Fibroblast of lung (primary cell): ENCODE measurements around the gene NET1. TPM values are rescaled to one million over a fixed set of nuclear protein-coding genes. Genes with fewer than 3 reads are reported as not detected.

Experiments used
- DNase-seq, 2 donors: peaks; one replicate each; pipeline versions ENCODE4 v3.0.0 to v3.0.0-alpha.2; 2010; ENCODE audit warnings: low read depth in 2 of 2
- H2AFZ ChIP-seq: 2 replicates; pipeline ENCODE4 v1.5.1; 2012; ENCODE audit warnings: low read length, control low read depth, inconsistent platforms
- H3K27ac ChIP-seq: 2 replicates; pipeline ENCODE4 v1.5.1; 2011; ENCODE audit warnings: low read length, control low read depth; ENCODE audit not compliant: insufficient read depth
- H3K27me3 ChIP-seq: 2 replicates; pipeline ENCODE4 v1.5.1; 2011; ENCODE audit warnings: mild to moderate bottlenecking, low read length; ENCODE audit not compliant: control insufficient read depth, insufficient read depth
- H3K36me3 ChIP-seq: 2 replicates; pipeline ENCODE4 v1.5.1; 2011; ENCODE audit warnings: low read length; ENCODE audit not compliant: control insufficient read depth, insufficient read depth
- H3K4me1 ChIP-seq: 2 replicates; pipeline ENCODE4 v1.5.1; 2011; ENCODE audit warnings: low read length; ENCODE audit not compliant: control insufficient read depth, insufficient read depth; ENCODE audit errors: extremely low read depth
- H3K4me2 ChIP-seq: 2 replicates; pipeline ENCODE4 v1.5.1; 2011; ENCODE audit warnings: low read length, control low read depth; ENCODE audit not compliant: insufficient read depth; ENCODE audit errors: extremely low read depth
- H3K4me3 ChIP-seq, 4 experiments: fragments of 200-600 bp in 1 of 4; sonication (generic) in 1 of 4; replicated peaks in 1 of 4; 2 replicates each; pipeline ENCODE4 v1.5.1; 2011 to 2016; ENCODE audit warnings: low read length in 4 of 4, low read depth in 3 of 4, mild to moderate bottlenecking in 3 of 4, control low read depth in 2 of 4, inconsistent platforms in 1 of 4, mixed read lengths in 1 of 4; ENCODE audit not compliant: insufficient read depth in 1 of 4; ENCODE audit errors: control extremely low read depth in 1 of 4
- H3K79me2 ChIP-seq: 2 replicates; pipeline ENCODE4 v1.5.1; 2012; ENCODE audit warnings: mild to moderate bottlenecking, low read length, inconsistent platforms; ENCODE audit not compliant: control insufficient read depth, insufficient read depth
- H3K9ac ChIP-seq: 2 replicates; pipeline ENCODE4 v1.5.1; 2011; ENCODE audit warnings: mild to moderate bottlenecking, low read length, control low read depth; ENCODE audit not compliant: insufficient read depth
- H3K9me3 ChIP-seq: 2 replicates; pipeline ENCODE4 v1.5.1; 2012; ENCODE audit warnings: low read depth, low read length; ENCODE audit not compliant: control insufficient read depth, insufficient read depth
- H4K20me1 ChIP-seq: 2 replicates; pipeline ENCODE4 v1.5.1; 2011; ENCODE audit warnings: low read length; ENCODE audit not compliant: control insufficient read depth, insufficient read depth; ENCODE audit errors: extremely low read depth
- CTCF ChIP-seq, 2 donors: IDR thresholded peaks in 1 of 2; conservative IDR thresholded peaks in 1 of 2; 1 replicate in 1 of 2; 2 replicates in 1 of 2; pipeline ENCODE4 v1.5.1; 2011 to 2012; ENCODE audit warnings: low read length in 2 of 2, control low read depth in 1 of 2, inconsistent platforms in 1 of 2, low read depth in 1 of 2, mild to moderate bottlenecking in 1 of 2
- EZH2 ChIP-seq: IDR thresholded peaks from 2 replicates; pipeline ENCODE4 v1.5.1; 2012; ENCODE audit warnings: low read length, control low read depth, mild to moderate bottlenecking; ENCODE audit errors: missing control alignments
- polyA plus RNA-seq, 2 donors: library from polyadenylated mRNA; depleted of rRNA in 1 of 2; stranded (reverse) in 1 of 2; unstranded in 1 of 2; fragments of >200 nt; gene quantifications; 2 replicates each; pipeline ENCODE4 v1.2.1, GENCODE V29; 2011 to 2012; ENCODE audit warnings: missing spikeins in 1 of 2
- total RNA-seq: library from RNA; depleted of rRNA; stranded (reverse); fragments of >200 nt; gene quantifications from 2 replicates; pipeline ENCODE4 v1.2.1, GENCODE V29; 2014

NET1 gene
- total and polyA plus RNA-seq, 2 donors (not counting 1 experiment from before 2014, with no cell fraction given): 7.2 to 45.4 TPM

- Histone ChIP-seq H3K9me3 (no peaks in the 10 kb centered on the region), H2AFZ (no peak overlapping the region), H4K20me1 (no peaks in the 10 kb centered on the region), H3K4me3 (no peak overlapping the region), H3K27ac (no peak overlapping the region), H3K27me3 (no peaks in the 10 kb centered on the region), H3K36me3 (no peaks in the 10 kb centered on the region), H3K4me2 (no peak overlapping the region), H3K79me2 (no peaks in the 10 kb centered on the region), H3K4me1 (peaks cover 2% of the 10 kb centered on the region), H3K9ac (no peak overlapping the region)
- TF ChIP-seq EZH2: no peak
- no peak for TF ChIP-seq CTCF (conservative IDR thresholded peaks at IDR 0.05 in 1 of 2, IDR thresholded peaks at IDR 0.05 in 1 of 2; ENCODE audit: low read depth in 1 of 2, low read length in 2 of 2)
- DNase-seq: no peak
Measured at GRCh38 chr10:5467207-5467535, 54.8 kb downstream of the NET1 start.

- Histone ChIP-seq H4K20me1 (no peaks in the 10 kb centered on the region), H3K9ac (no peak overlapping the region), H3K27me3 (no peaks in the 10 kb centered on the region), H3K4me1 (no peaks in the 10 kb centered on the region), H2AFZ (no peak overlapping the region), H3K9me3 (no peaks in the 10 kb centered on the region), H3K4me2 (no peak overlapping the region), H3K36me3 (no peaks in the 10 kb centered on the region), H3K79me2 (no peaks in the 10 kb centered on the region), H3K4me3 (no peak overlapping the region), H3K27ac (no peak overlapping the region)
- TF ChIP-seq CTCF (conservative IDR thresholded peaks at IDR 0.05 in 1 of 2, IDR thresholded peaks at IDR 0.05 in 1 of 2; ENCODE audit: low read depth in 1 of 2, low read length in 2 of 2): no peak
- TF ChIP-seq EZH2: no peak
- DNase-seq: no peak
Measured at GRCh38 chr10:5467634-5468255, 55.4 kb downstream of the NET1 start.

GRCh38 chr10:5468262-5469106 lies 56.1 kb downstream of the NET1 start:
- Histone ChIP-seq H4K20me1 (no peaks in the 10 kb centered on the region), H3K36me3 (no peaks in the 10 kb centered on the region), H3K4me1 (no peaks in the 10 kb centered on the region), H2AFZ (no peak overlapping the region), H3K4me3 (no peak overlapping the region), H3K27ac (no peak overlapping the region), H3K9ac (no peak overlapping the region), H3K4me2 (no peak overlapping the region), H3K9me3 (no peaks in the 10 kb centered on the region), H3K27me3 (no peaks in the 10 kb centered on the region), H3K79me2 (no peaks in the 10 kb centered on the region)
- no peak for TF ChIP-seq EZH2
- TF ChIP-seq CTCF (conservative IDR thresholded peaks at IDR 0.05 in 1 of 2, IDR thresholded peaks at IDR 0.05 in 1 of 2; ENCODE audit: low read depth in 1 of 2, low read length in 2 of 2): no peak
- DNase-seq: no peak
